HG02938 (cell line): Measurements from ENCODE around the gene HOXD9.

Experiments used
- ATAC-seq: cut with Tn5 transposase; IDR thresholded peaks from one replicate; pipeline ENCODE4 v1.9.1; 2021; ENCODE audit warnings: mild to moderate bottlenecking, moderate library complexity; ENCODE audit not compliant: unreplicated experiment

Gene HOXD9

DNA sequence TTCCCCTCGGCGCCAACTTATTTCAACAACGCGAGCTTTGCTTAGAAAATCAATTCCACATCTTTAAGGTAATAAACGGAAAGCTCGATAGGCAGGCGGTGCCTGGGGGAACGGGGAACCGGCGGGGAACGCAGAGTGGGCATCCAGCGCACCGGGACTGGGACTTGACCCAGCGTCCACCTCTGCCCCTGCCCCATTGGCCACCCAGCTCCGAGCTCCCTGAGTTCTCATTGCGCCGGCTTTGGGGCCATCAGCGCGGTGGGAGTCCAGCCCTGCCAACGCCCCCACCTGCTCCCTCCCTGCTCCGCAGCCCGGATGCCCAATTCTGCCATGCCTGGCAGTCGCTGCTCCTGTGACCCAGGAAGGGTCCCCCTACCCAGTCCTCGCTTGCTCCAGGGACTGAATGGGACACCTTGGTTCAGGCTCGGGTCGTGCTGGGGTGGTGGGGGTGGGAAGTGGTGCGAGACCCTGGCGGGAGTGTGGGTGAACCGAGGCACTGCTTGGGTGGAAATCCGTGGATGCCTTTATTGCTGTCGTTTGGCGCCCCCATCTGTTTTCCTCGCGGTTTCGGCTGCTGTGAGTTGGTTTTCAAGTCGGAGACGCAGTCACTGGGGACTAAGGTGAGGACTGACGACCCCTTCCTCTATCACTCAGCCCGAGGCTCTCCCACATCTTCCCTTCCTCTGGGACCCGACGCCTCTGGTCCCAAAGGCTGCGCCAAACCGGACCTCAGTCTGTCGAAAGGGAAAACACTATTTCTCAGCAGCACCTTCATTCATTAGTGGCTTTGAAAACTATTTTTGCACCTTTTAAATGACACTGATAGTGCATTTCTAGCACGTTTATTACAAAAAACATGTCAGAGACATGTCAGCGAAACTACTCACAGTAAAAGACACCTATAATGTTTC lies 36.4 kb upstream of the HOXD9 start:
- no peak for ATAC-seq

DNA sequence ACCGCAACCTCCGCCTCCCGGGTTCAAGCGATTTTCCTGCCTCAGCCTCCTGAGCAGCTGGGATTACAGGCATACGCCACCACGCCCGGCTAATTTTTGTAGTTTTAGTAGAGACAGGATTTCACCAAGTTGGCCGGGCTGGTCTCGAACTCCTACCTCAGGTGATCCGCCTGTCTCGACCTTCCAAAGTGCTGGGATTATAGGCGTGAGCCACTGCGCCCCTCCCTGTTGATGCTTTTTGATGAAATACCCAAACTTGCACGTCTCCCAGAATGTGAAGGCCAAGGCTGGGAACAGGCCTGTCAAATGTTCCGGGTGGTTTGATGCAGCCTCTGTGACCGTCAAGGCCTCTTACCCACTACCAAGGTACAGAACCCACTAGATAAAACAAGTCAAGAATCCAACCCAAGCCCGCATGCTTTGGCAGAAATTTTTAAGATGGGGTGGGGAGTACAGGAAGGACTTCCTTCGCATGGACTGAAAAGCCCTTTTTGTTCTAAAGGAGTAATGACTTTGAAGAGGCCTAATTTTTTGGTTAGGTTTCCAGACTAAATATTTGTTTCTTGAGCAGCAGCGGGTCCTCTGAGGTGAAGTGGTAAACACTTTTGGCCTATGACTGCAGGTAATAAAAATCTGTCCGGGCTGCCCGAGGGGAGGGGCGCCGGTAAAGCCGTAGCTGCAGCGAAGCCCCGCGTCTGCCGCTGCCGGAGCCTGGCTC lies 35.0 kb upstream of the HOXD9 start:
- ATAC-seq, result no peak

- no peak for ATAC-seq
Observed at GRCh38 chr2:176088048-176088936, 34.2 kb upstream of the HOXD9 start.

DNA sequence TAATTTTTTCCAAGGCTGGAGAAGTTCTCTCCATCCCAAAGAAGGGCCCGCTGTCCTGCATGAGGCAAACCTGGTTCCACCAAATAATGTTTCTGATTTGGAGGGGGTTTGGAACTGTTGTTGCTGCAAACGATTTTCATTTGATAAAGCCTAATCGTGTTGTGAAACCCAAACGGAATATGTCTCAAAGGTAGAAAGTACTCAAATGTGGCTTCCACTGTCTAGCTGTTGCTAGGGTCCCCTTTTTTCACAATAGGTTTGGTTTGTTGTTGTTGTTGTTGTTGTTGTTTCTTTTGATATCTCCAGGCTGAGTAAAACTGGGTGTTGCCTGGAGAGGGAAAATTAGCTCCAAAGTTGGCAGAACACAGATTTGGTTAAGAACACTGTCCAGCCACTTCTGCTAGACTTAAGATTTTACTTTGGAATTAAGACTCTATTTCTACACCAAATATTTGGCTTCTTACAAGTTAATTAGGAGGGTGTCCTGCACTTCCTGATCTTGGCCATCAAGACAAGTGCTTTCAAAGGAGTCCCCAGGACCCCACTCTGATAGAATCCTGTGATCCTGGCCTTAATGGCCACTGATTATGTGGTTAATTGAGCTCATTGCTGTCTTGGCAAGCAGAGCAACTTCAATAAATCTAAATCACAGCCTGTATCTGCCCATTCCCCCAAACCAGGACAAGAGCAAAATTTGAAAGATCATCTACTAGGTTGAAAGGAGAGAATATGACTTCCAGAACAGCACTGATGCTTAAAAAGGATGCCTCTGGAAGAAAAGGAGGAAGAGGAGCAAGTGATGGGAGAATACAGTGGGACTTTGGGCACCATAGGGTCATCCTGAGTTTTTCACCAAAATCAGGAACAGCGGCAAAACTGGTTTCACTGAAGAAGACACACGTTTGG lies 33.3 kb upstream of the HOXD9 start:
- no peak for ATAC-seq

DNA sequence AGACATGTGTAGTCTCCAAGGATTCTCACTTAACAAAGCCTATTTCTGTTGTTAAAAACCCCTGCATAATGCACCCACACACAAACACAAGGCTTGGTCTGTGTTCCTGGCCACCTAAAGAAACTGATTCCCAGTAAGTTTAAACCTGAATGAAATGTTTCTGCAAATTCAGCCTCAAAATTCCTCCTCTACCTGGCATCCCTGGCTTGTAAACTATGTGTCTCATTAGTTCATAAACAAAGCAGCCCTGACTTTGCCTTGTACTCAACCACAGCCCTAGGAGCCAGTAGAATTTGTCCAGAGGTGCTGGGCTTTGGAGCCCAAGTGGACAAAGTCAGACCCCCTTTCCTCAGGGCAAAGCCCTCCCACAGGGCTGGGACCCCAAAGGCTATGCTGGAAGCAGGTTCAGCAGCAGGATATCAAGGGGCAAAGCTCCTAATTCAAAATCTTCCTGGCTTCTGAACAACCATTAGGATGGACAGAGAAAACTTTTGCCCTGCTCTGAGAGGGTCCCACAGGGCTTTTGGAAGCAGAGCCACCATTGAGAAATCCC lies 32.6 kb upstream of the HOXD9 start:
- ATAC-seq, result no peak

GRCh38 chr2:176090862-176091261 lies 31.7 kb upstream of the HOXD9 start:
- no peak for ATAC-seq

DNA sequence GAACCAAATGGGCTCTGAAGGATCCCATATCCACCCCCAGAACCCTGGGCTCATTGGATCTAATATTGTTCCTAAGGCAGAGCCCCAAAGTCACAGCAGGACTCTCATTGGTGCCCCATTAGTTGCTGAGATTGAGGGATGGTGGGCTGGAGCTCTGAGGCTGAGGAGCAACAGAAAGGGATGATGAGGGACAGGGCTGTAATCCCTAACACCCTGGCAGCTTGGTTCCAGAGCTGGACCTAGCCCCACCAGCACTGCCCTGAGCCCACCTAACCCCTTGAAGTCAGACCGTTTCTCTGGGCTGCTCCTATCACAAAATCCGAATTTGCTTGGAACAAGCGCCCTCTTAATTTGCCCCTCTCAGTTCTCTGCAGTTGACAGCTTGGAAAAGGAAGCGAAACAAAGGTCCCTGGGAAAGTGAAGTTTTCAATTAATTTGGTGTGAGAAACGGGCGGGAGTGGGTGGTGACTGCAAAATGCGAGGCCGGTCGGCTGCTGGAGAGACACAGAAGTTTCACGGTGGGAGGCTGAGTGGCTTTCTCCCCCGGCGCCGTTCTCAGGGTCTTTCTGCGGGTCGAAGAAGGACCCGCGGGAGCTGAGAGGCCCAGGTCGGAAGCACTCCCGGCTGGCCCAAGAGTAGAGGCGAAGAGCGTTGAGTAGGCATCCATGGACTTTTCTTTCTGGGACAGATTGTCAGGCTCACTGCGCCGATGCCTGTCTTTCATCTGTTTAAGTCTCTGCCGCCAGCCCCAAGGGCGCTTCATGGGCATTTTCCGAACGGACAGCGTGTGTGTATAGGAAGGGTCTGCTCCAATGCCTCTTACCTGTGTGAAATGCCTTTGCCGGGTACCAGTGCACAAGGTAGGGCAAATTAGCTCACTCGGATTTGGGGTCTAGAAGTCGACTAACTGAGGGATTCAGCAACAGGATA lies 30.9 kb upstream of the HOXD9 start:
- no peak for ATAC-seq

DNA sequence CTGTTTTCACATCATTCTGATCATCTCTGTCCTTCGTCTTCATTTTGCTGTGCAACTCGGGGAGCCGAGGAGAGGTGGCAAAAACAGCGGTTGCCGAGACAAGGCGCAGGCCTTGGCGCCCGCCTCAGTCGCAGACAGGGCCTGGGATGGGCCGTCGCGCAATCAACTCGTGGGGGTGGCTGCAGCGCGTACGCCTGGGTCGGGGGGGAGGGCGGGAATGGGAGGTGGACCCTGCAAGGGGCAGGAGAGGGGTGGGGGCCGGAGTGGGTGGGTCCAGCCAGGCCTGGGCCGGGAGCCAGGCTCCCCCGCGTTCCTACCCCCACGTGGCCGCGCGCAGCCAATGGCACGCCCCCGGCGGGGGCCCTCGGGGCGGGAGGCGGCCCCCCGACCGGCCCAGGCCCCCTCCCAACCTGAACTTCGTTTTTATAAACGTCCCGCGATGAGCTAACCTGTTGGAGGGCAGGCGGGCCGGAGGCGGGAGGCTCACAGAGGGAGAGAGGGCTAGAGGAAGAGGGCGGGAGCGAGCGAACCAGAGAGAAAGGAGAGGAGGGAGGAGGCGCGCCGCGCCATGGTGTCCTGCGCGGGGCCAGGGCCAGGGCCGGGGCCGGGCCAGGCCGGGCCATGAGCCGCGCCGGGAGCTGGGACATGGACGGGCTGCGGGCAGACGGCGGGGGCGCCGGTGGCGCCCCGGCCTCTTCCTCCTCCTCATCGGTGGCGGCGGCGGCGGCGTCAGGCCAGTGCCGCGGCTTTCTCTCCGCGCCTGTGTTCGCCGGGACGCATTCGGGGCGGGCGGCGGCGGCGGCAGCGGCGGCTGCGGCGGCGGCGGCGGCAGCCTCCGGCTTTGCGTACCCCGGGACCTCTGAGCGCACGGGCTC lies 30.0 kb upstream of the HOXD9 start, which contains the start of gene HOXD13:
Gene HOXD13, plus strand, starts transcription at position 452 of the 875 bp plus-strand sequence. Its CDS starts 170 bp downstream, at position 622.
- ATAC-seq, result no peak

GRCh38 chr2:176093145-176093897 lies 29.2 kb upstream of the HOXD9 start:
- ATAC-seq, result no peak

- ATAC-seq, result no peak
Observed at GRCh38 chr2:176093898-176094249, 28.6 kb upstream of the HOXD9 start.

DNA sequence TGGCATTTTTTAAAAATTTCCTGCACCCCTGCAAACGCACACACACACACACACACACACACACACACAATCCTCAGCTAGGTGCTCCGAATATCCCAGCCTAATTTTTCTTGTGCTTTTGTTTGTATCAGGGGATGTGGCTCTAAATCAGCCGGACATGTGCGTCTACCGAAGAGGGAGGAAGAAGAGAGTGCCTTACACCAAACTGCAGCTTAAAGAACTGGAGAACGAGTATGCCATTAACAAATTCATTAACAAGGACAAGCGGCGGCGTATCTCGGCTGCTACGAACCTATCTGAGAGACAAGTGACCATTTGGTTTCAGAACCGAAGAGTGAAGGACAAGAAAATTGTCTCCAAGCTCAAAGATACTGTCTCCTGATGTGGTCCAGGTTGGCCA lies 28.2 kb upstream of the HOXD9 start:
- ATAC-seq, result no peak

DNA sequence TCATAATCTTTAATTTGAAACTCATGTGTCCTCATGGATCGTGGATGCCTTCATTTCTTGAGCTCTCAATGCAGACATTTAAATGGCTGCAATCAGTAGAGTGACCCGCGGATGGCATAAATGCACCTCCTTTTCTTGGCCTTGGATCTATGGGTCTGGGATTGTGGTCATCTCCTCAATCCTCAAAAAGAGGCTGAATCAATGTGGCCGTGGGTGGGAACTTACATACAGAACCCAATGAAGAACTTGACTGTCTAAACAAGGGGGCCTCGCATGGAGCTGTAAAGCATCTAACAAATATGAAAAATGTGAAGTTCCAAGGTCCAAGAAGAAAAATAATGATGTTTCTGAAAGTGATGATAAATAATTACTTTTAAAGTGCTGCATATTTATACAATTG lies 27.1 kb upstream of the HOXD9 start:
- ATAC-seq, result no peak

DNA sequence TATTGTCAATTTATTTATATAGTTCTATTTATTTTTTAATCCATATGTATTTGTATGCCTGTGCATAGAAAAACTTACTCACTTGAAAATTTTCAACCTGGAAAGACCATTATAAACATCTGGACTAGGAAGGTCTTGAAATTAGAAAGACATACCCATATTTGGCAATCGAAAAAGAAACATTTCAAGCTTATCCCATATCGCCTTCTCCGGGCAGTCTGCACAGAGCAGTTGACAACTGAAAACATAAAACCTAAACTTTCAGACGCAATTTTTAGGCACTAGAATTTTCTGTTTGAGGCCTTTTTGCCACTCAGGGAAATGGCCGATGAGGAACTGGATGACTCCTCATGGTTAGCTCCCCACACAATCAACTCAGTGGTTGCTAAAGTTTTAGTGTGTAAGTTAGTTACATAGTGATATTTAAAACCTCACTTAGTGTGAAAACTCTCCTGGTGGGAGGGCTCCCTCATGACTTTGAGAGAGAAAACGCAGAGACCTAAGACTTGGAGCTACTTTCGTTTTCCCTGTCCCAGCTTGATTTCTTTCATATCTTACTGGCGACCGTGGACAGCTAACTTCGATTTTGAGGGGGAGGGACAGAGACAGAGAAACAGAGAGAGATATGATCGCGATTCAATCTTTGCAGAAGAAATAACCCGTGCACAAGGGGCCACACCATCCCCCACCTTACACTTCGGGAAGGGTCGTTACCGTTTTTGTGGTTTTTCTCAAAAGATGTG lies 26.1 kb upstream of the HOXD9 start:
- ATAC-seq, result no peak

DNA sequence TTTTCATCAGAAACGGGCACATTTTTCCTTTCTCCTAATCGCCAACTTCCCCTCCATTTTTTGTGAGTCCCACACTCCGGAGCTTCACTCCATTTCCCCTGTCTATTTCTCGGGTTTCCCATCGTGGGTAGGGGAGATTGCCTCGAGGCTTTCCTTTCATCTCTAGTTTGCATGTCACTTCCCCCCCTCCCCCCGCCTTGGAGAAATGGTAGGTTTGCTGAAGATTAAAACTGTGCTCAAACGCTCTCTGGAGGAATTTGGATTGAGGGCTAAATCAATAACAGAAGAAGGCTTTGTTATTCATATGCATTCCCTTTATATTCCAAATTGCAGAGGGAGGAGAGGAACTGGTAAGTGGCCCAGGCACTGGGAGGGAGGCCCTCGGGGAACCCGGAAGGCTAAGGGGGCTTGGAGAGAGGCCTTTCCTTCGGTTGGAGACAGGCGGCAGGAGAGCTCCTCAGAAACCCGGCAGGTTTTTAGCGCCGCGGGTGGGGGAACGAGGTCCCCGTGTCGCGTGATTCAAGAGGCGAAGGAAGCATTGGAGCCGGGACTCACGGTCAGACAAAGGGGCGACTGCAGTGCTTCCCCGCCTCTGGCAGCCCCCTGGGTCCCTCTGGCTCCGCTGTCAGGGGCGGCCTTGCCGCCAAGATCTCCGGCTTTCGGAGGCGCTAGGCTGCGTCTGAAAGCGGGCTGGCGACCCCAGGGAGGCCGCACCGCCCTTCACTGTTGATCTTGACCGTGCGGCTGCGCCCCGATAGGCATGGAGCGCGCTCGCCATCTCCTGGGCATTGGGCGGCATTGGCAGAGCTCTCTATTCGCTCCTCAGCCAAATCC lies 25.3 kb upstream of the HOXD9 start:
- peak; percentile 86 for ATAC-seq

DNA sequence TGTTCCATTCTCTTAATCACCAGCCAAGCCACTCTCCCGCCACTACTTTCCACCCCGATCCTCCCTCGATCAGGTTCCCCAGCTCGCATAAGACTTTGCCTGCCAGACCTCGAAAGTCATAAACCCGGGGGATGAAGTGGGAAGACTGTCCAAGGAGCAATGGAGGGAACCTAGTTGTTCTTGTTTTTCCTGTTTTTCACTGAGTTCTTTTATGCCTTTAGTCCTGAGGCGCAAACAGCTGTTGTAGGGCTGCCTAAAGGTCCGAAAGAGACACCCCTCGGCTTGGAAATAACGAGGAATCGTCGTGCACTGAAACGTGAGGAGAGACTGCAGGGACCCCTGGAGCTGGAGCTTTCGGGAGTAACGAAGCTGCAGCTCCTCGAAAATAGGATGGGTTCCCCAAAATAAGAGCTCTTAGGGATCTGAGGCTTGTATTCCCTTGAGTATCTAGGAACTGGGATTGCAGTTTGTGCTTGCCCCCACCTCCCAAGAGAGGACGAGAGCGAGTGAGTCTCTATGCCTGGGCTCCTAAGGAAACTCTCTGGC lies 24.6 kb upstream of the HOXD9 start:
- ATAC-seq, result no peak
